GM23338 (cell line): ENCODE measurements around the gene CRACR2A. TPM values are rescaled to one million over a fixed set of nuclear protein-coding genes. Genes with fewer than 3 reads are reported as not detected.

ENCODE experiments used
- ATAC-seq: fragments of 200-7000 bp; cut with Tn5 transposase; 3 replicates; pipeline ENCODE4 v1.9.1; 2020
- DNase-seq: peaks from one replicate; pipeline ENCODE4 v3.0.0-alpha.2; 2015; ENCODE audit warnings: low spot score
- H2AFZ ChIP-seq: fragments of 200-600 bp; sonication (generic); 2 replicates; pipeline ENCODE4 v1.8.0; 2016; ENCODE audit warnings: antibody characterized with exemption, mild to moderate bottlenecking, moderate library complexity
- H3F3A ChIP-seq: fragments of 200-600 bp; sonication (generic); replicated peaks from 2 replicates; pipeline ENCODE4 v1.8.0; 2017; ENCODE audit warnings: antibody characterized with exemption, mixed run types, low read depth
- H3K27ac ChIP-seq: fragments of 200-600 bp; sonication (generic); 2 replicates; pipeline ENCODE4 v1.6.1; 2016; ENCODE audit warnings: low read depth
- H3K27me3 ChIP-seq: fragments of 200-600 bp; sonication (generic); 2 replicates; pipeline ENCODE4 v1.8.0; 2016; ENCODE audit warnings: mild to moderate bottlenecking, mixed run types, moderate library complexity; ENCODE audit not compliant: insufficient read depth
- H3K36me3 ChIP-seq: fragments of 200-600 bp; sonication (generic); 2 replicates; pipeline ENCODE4 v1.8.0; 2016; ENCODE audit warnings: mild to moderate bottlenecking; ENCODE audit not compliant: insufficient read depth
- H3K4me1 ChIP-seq: fragments of 200-600 bp; sonication (generic); 2 replicates; pipeline ENCODE4 v1.8.0; 2016; ENCODE audit warnings: mild to moderate bottlenecking, moderate library complexity; ENCODE audit not compliant: insufficient read depth
- H3K4me2 ChIP-seq: fragments of 200-600 bp; sonication (generic); 2 replicates; pipeline ENCODE4 v1.7.1; 2017; ENCODE audit warnings: mixed run types
- H3K4me3 ChIP-seq: fragments of 200-600 bp; sonication (generic); 2 replicates; pipeline ENCODE4 v1.6.1; 2016; ENCODE audit warnings: mixed run types
- H3K79me2 ChIP-seq: fragments of 200-600 bp; sonication (generic); replicated peaks from 2 replicates; pipeline ENCODE4 v1.8.0; 2017; ENCODE audit warnings: mild to moderate bottlenecking; ENCODE audit not compliant: insufficient read depth
- H3K9me2 ChIP-seq: fragments of 200-600 bp; sonication (generic); 2 replicates; pipeline ENCODE4 v1.8.0; 2017; ENCODE audit not compliant: insufficient read depth
- H4K20me1 ChIP-seq: fragments of 200-600 bp; sonication (generic); replicated peaks from 2 replicates; pipeline ENCODE4 v1.8.0; 2017; ENCODE audit warnings: mild to moderate bottlenecking; ENCODE audit not compliant: insufficient read depth
- H3K27ac Mint-ChIP-seq: 2 replicates; pipeline ENCODE4 v1.8.0; 2020; ENCODE audit warnings: inconsistent platforms, mild to moderate bottlenecking, moderate library complexity, mixed read lengths
- H3K27me3 Mint-ChIP-seq: 3 replicates; pipeline ENCODE4 v1.8.0; 2022; ENCODE audit warnings: low read depth, mild to moderate bottlenecking, moderate library complexity, mixed read lengths, inconsistent platforms; ENCODE audit not compliant: insufficient read depth, poor library complexity
- H3K36me3 Mint-ChIP-seq: 3 replicates; pipeline ENCODE4 v1.8.0; 2021; ENCODE audit warnings: low read depth, mild to moderate bottlenecking, inconsistent platforms, moderate library complexity, mixed read lengths
- H3K4me1 Mint-ChIP-seq: 3 replicates; pipeline ENCODE4 v1.8.0; 2020; ENCODE audit warnings: mild to moderate bottlenecking, inconsistent platforms, mixed read lengths
- H3K4me3 Mint-ChIP-seq: 3 replicates; pipeline ENCODE4 v1.8.0; 2021; ENCODE audit warnings: moderate library complexity, mild to moderate bottlenecking, inconsistent platforms, mixed read lengths
- H3K9me3 Mint-ChIP-seq: 3 replicates; pipeline ENCODE4 v1.8.0; 2020; ENCODE audit warnings: moderate library complexity, mild to moderate bottlenecking, inconsistent platforms, mixed read lengths
- CREB1 ChIP-seq: fragments of 250-450 bp; sonication (Bioruptor Pico); IDR thresholded peaks from 2 replicates; pipeline ENCODE4 v1.5.0; 2020; ENCODE audit warnings: low read depth, mild to moderate bottlenecking, moderate library complexity
- CTCF ChIP-seq, 2 experiments: fragments of 200-600 bp in 1 of 2; sonication (generic) in 1 of 2; conservative IDR thresholded peaks; 2 replicates each; pipeline versions ENCODE4 v1.5.1 to v1.6.1; 2016 to 2017; ENCODE audit warnings: antibody characterized with exemption in 2 of 2, low read depth in 2 of 2, mild to moderate bottlenecking in 2 of 2, moderate library complexity in 1 of 2
- ETS1 ChIP-seq: IDR thresholded peaks from 2 replicates; pipeline ENCODE4 v1.6.1; 2016; ENCODE audit warnings: antibody characterized with exemption
- EZH2 ChIP-seq: fragments of 200-600 bp; sonication (generic); IDR thresholded peaks from one replicate; pipeline ENCODE4 v1.8.0; 2017; ENCODE audit warnings: antibody characterized with exemption, mild to moderate bottlenecking, low read depth; ENCODE audit not compliant: unreplicated experiment
- EZH2phosphoT487 ChIP-seq: fragments of 200-600 bp; sonication (generic); IDR thresholded peaks from one replicate; pipeline ENCODE4 v1.8.1; 2018; ENCODE audit warnings: antibody characterized with exemption; ENCODE audit not compliant: unreplicated experiment
- JUNB ChIP-seq: IDR thresholded peaks from one replicate; pipeline ENCODE4 v1.6.1; 2016; ENCODE audit warnings: antibody characterized with exemption; ENCODE audit not compliant: unreplicated experiment
- NANOG ChIP-seq: IDR thresholded peaks from 2 replicates; pipeline ENCODE4 v1.6.1; 2016; ENCODE audit warnings: antibody characterized with exemption, borderline replicate concordance
- POLR2AphosphoS5 ChIP-seq: IDR thresholded peaks from 2 replicates; pipeline ENCODE4 v1.6.1; 2016; ENCODE audit warnings: antibody characterized with exemption, low read depth
- REST ChIP-seq: IDR thresholded peaks from one replicate; pipeline ENCODE4 v1.6.1; 2018; ENCODE audit warnings: antibody characterized with exemption; ENCODE audit not compliant: unreplicated experiment
- STAT1 ChIP-seq: IDR thresholded peaks from one replicate; pipeline ENCODE4 v1.6.1; 2016; ENCODE audit warnings: antibody characterized with exemption; ENCODE audit not compliant: unreplicated experiment
- ZNF114 ChIP-seq: fragments of 250-450 bp; sonication (Bioruptor Pico); IDR thresholded peaks from 2 replicates; pipeline ENCODE4 v1.5.0; 2020; ENCODE audit warnings: mild to moderate bottlenecking, moderate library complexity
- ZNF331 ChIP-seq: fragments of 250-450 bp; sonication (Bioruptor Pico); IDR thresholded peaks from 2 replicates; pipeline ENCODE4 v1.5.0; 2020; ENCODE audit warnings: low read depth, mild to moderate bottlenecking, moderate library complexity
- ZNF462 ChIP-seq: fragments of 250-450 bp; sonication (Bioruptor Pico); IDR thresholded peaks from 2 replicates; pipeline ENCODE4 v1.5.0; 2020; ENCODE audit warnings: mild to moderate bottlenecking, moderate library complexity
- polyA plus RNA-seq: library from polyadenylated mRNA; unstranded; fragments of >200 nt; fragmentation: Nextera tagmentation; extraction: Ambion mirVana; gene quantifications from 2 replicates; pipeline ENCODE4 v1.2.1, GENCODE V29; 2016
- total RNA-seq: library from RNA; depleted of rRNA; stranded (reverse); fragments of >200 nt; shearing (Covaris generic); gene quantifications from 2 replicates; pipeline ENCODE4 v1.2.3, GENCODE V29; 2014

The CRACR2A gene
- total and polyA plus RNA-seq, 2 experiments from 2014 or later, result 1.5 to 3.0 TPM

- Histone ChIP-seq H3K9me2 (peaks cover 21% of the 10 kb centered on the region), H3K36me3 (no peaks in the 10 kb centered on the region; the same call in 1 of the 2 replicates), H2AFZ (no peak overlapping the region), H3K4me1 (peaks cover 14% of the 10 kb centered on the region; the same call in 1 of the 2 replicates), H3K4me2 (no peak overlapping the region), H3K4me3 (no peak overlapping the region), H3K27me3 (no peaks in the 10 kb centered on the region; the same call in 1 of the 2 replicates), H3K27ac (no peak overlapping the region), H3F3A (no peaks in the 10 kb centered on the region), H4K20me1 (no peaks in the 10 kb centered on the region), H3K79me2 (no peaks in the 10 kb centered on the region)
- H3K9me3 Mint-ChIP-seq, result no peaks in the 10 kb centered on the region; the same call in 2 of the 3 replicates
- no peak for DNase-seq
- no peaks in the 10 kb centered on the region for H3K36me3 Mint-ChIP-seq
- no peak overlapping the region for H3K27ac Mint-ChIP-seq
- ATAC-seq, result no peak
- H3K27me3 Mint-ChIP-seq, result peaks cover 3% of the 10 kb centered on the region
- no peak overlapping the region for H3K4me3 Mint-ChIP-seq
- TF ChIP-seq CREB1 (CRISPR knock-in tag) (no peak), ZNF331 (CRISPR knock-in tag) (no peak), EZH2phosphoT487 (no peak), NANOG (no peak), STAT1 (no peak), ZNF114 (CRISPR knock-in tag) (no peak), JUNB (no peak), ZNF462 (CRISPR knock-in tag) (no peak), EZH2 (no peak), REST (no peak), ETS1 (no peak), CTCF (conservative IDR thresholded peaks at IDR 0.05; ENCODE audit: low read depth in 2 of 2) (no peak), POLR2AphosphoS5 (no peak)
- H3K4me1 Mint-ChIP-seq, result peaks cover 8% of the 10 kb centered on the region
Observed at GRCh38 chr12:3713947-3714346, 39.0 kb downstream of the CRACR2A start.
